ENCODE measurements around the gene EIF3I. TPM values are rescaled to one million over a fixed set of nuclear protein-coding genes. Genes with fewer than 3 reads are reported as not detected.

EIF3I gene
- total RNA-seq, 1 experiment from 2014 or later = 682 TPM

- peak; percentile 56 for DNase-seq (ENCODE audit: low read depth)
Observed at GRCh38 chr1:32266921-32267591, 44.8 kb downstream of the EIF3I start.

- DNase-seq (ENCODE audit: low read depth) = no peak
Observed at GRCh38 chr1:32269744-32270143, 47.5 kb downstream of the EIF3I start.

- no peak for DNase-seq (ENCODE audit: low read depth)
Observed at GRCh38 chr1:32272557-32273390, 50.6 kb downstream of the EIF3I start.

- peak; percentile 86 for DNase-seq (ENCODE audit: low read depth)
Observed at GRCh38 chr1:32273391-32274208, 51.4 kb downstream of the EIF3I start.

GRCh38 chr1:32274646-32275340 lies 52.6 kb downstream of the EIF3I start:
- DNase-seq (ENCODE audit: low read depth) = no peak

GRCh38 chr1:32275424-32275823 lies 53.2 kb downstream of the EIF3I start:
- DNase-seq (ENCODE audit: low read depth) = no peak

- no peak for DNase-seq (ENCODE audit: low read depth)
Observed at GRCh38 chr1:32276032-32276782, 54.0 kb downstream of the EIF3I start.

Other genes with a start within 250 kb of the EIF3I start
- 64.2 and 64.7 TPM in 2 replicates for gene KHDRBS1, start 208.5 kb upstream of the EIF3I start, total RNA-seq (2014; rRNA removed; shearing (Covaris generic))
- 4.3 and 4.5 TPM in 2 replicates for gene TMEM39B, start 149.5 kb upstream of the EIF3I start, total RNA-seq (2014; rRNA removed; shearing (Covaris generic))
- 44.2 and 45.8 TPM in 2 replicates for gene KPNA6, start 114.4 kb upstream of the EIF3I start, total RNA-seq (2014; rRNA removed; shearing (Covaris generic))
- gene TXLNA, start 42.7 kb upstream of the EIF3I start, total RNA-seq (2014; rRNA removed; shearing (Covaris generic)) = 63.1 and 66.6 TPM in 2 replicates
- 11.2 and 15.7 TPM in 2 replicates for gene CCDC28B, start 21.8 kb upstream of the EIF3I start, total RNA-seq (2014; rRNA removed; shearing (Covaris generic))
- gene IQCC, start 16.7 kb upstream of the EIF3I start, total RNA-seq (2014; rRNA removed; shearing (Covaris generic)) = 3.0 and 3.8 TPM in 2 replicates
- gene DCDC2B, start 13.3 kb upstream of the EIF3I start, total RNA-seq (2014; rRNA removed; shearing (Covaris generic)) = not detected in 2 replicates
- gene TMEM234, start 54 bp upstream of the EIF3I start, total RNA-seq (2014; rRNA removed; shearing (Covaris generic)) = 6.4 and 8.7 TPM in 2 replicates
- gene FAM167B, start 24.8 kb downstream of the EIF3I start, total RNA-seq (2014; rRNA removed; shearing (Covaris generic)) = not detected in 2 replicates
- 0.06 TPM in 1 of 2 replicates, not detected in the other for gene LCK, start 28.9 kb downstream of the EIF3I start, total RNA-seq (2014; rRNA removed; shearing (Covaris generic))
- 96.9 and 122 TPM in 2 replicates for gene HDAC1, start 69.7 kb downstream of the EIF3I start, total RNA-seq (2014; rRNA removed; shearing (Covaris generic))
- gene MARCKSL1, start 113.8 kb downstream of the EIF3I start, total RNA-seq (2014; rRNA removed; shearing (Covaris generic)) = 132 and 151 TPM in 2 replicates
- 0.48 and 2.7 TPM in 2 replicates for gene FAM229A, start 140.1 kb downstream of the EIF3I start, total RNA-seq (2014; rRNA removed; shearing (Covaris generic))
- gene TSSK3, start 140.1 kb downstream of the EIF3I start, total RNA-seq (2014; rRNA removed; shearing (Covaris generic)) = 1.9 TPM in 1 of 2 replicates, not detected in the other
- 69.0 and 75.7 TPM in 2 replicates for gene BSDC1, start 172.0 kb downstream of the EIF3I start, total RNA-seq (2014; rRNA removed; shearing (Covaris generic))
- gene ZBTB8B, start 242.7 kb downstream of the EIF3I start, total RNA-seq (2014; rRNA removed; shearing (Covaris generic)) = 0.17 and 0.45 TPM in 2 replicates